GM12874 (cell line): ENCODE data around the gene FABP1.

Experiments
- CTCF ChIP-seq: IDR thresholded peaks from 2 replicates; pipeline ENCODE4 v1.5.1; 2011; ENCODE audit warnings: low read depth, mild to moderate bottlenecking, control low read depth, low read length, moderate library complexity; ENCODE audit not compliant: insufficient read depth

FABP1 gene

GRCh38 chr2:88127888-88128653, at the start of gene FABP1:
Gene FABP1 (minus strand): TSS chr2:88128062. CDS start chr2:88128017, 45 bp downstream.
- TF ChIP-seq CTCF = no peak

- TF ChIP-seq CTCF = no peak
These were observed 49.7 kb upstream of the FABP1 start for GRCh38 chr2:88177556-88177955.

- no peak for TF ChIP-seq CTCF
These were observed 48.6 kb upstream of the FABP1 start for GRCh38 chr2:88176352-88176984.

GRCh38 chr2:88172882-88173281, 45.0 kb upstream of the FABP1 start:
- no peak for TF ChIP-seq CTCF

GRCh38 chr2:88171966-88172365, 44.1 kb upstream of the FABP1 start:
- TF ChIP-seq CTCF = no peak

GRCh38 chr2:88170472-88170892, 42.6 kb upstream of the FABP1 start:
- TF ChIP-seq CTCF = no peak

- no peak for TF ChIP-seq CTCF
These were observed 40.5 kb upstream of the FABP1 start for GRCh38 chr2:88168386-88168785.
